HepG2 (cell line): ENCODE measurements around the gene PTPN3. TPM values are rescaled to one million over a fixed set of nuclear protein-coding genes. Genes with fewer than 3 reads are reported as not detected.

ENCODE experiments used
- ATAC-seq: fragments of 200-7000 bp; cut with Tn5 transposase; 3 replicates; pipeline ENCODE4 v1.9.1; 2020; ENCODE audit warnings: mild to moderate bottlenecking, moderate library complexity
- BruUV-seq: library from RNA; stranded (reverse); fragments of 400-500 nt; replicated peaks from 2 replicates; lab custom pipeline; 2021; lab: Mats Ljungman, UMichigan
- CTCF ChIA-PET: fragments of 300-600 bp; formaldehyde crosslinking; extraction: SDS; loops from one replicate; lab custom pipeline; 2021; ENCODE audit warnings: low total read pairs, inconsistent platforms, low intra/inter-chr PET ratio; lab: Yijun Ruan, JAX
- POLR2A ChIA-PET: fragments of 350-600 bp; sonication (Branson Sonifier 250); formaldehyde crosslinking; loops from one replicate; lab custom pipeline; 2020; ENCODE audit warnings: antibody characterized with exemption, inconsistent platforms; lab: Yijun Ruan, JAX
- DNase-seq: peaks from one replicate; pipeline ENCODE4 v3.0.0-alpha.2; 2015; ENCODE audit warnings: low spot score
- FAIRE-seq: peaks from 3 replicates; lab custom pipeline; 2011; peaks lifted over from hg19 to GRCh38; lab: Jason Lieb, UNC
- H2AFZ ChIP-seq: one replicate; pipeline ENCODE4 v1.6.1; 2011; ENCODE audit warnings: low read length, inconsistent platforms
- H3K27ac ChIP-seq: fragments of 300-600 bp; 3 replicates; pipeline ENCODE4 v1.8.0; 2011; ENCODE audit warnings: mixed run types, mild to moderate bottlenecking, mixed read lengths, low read length, inconsistent platforms; ENCODE audit not compliant: insufficient read depth; ENCODE audit errors: extremely low read length
- H3K27me3 ChIP-seq, 2 experiments: fragments of 200-600 bp in 1 of 2; 2 replicates in 1 of 2; 3 replicates in 1 of 2; pipeline versions ENCODE4 v1.6.0 to v1.8.0; 2011; ENCODE audit warnings: low read length in 2 of 2, mild to moderate bottlenecking in 2 of 2, moderate library complexity in 2 of 2, inconsistent platforms in 1 of 2; ENCODE audit not compliant: insufficient read depth in 2 of 2, control insufficient read depth in 1 of 2
- H3K36me3 ChIP-seq, 2 experiments: fragments of 200-600 bp in 1 of 2; replicated peaks in 1 of 2; 2 replicates in 1 of 2; 3 replicates in 1 of 2; pipeline versions ENCODE4 v1.5.1 to v1.8.0; 2011; ENCODE audit warnings: low read length in 2 of 2, inconsistent platforms in 1 of 2; ENCODE audit not compliant: insufficient read depth in 2 of 2, control insufficient read depth in 1 of 2
- H3K4me1 ChIP-seq: 2 replicates; pipeline ENCODE4 v1.5.1; 2012; ENCODE audit warnings: low read length, inconsistent platforms; ENCODE audit not compliant: insufficient read depth
- H3K4me2 ChIP-seq: 2 replicates; pipeline ENCODE4 v1.6.0; 2011; ENCODE audit warnings: low read depth, low read length, inconsistent platforms
- H3K4me3 ChIP-seq, 3 experiments: fragments of 200-600 bp in 1 of 3; sonication (generic), shearing (Covaris generic) in 1 of 3; replicated peaks in 1 of 3; 2 replicates each; pipeline ENCODE4 v1.5.1; 2011 to 2016; ENCODE audit warnings: low read length in 3 of 3, inconsistent platforms in 2 of 3, low read depth in 2 of 3, mild to moderate bottlenecking in 2 of 3, control low read depth in 1 of 3, mixed read lengths in 1 of 3; ENCODE audit not compliant: insufficient read depth in 1 of 3
- H3K79me2 ChIP-seq: one replicate; pipeline ENCODE4 v1.6.1; 2011; ENCODE audit warnings: low read length, inconsistent platforms; ENCODE audit not compliant: insufficient read depth
- H3K9ac ChIP-seq: 2 replicates; pipeline ENCODE4 v1.6.0; 2011; ENCODE audit warnings: mild to moderate bottlenecking, low read depth, low read length, inconsistent platforms; ENCODE audit not compliant: insufficient read depth
- H3K9me3 ChIP-seq: 2 replicates; pipeline ENCODE4 v1.5.1; 2012; ENCODE audit warnings: mild to moderate bottlenecking, low read length
- H4K20me1 ChIP-seq: 2 replicates; pipeline ENCODE4 v1.6.0; 2011; ENCODE audit warnings: inconsistent platforms, mild to moderate bottlenecking, low read length, moderate library complexity; ENCODE audit not compliant: insufficient read depth
- CBX5 ChIP-seq: sonication (generic); formaldehyde crosslinking; IDR thresholded peaks from 2 replicates; pipeline ENCODE4 v1.4.0; 2020; ENCODE audit warnings: missing genetic modification reagents, borderline replicate concordance
- MAF1 ChIP-seq: sonication (generic); formaldehyde crosslinking; IDR thresholded peaks from 2 replicates; pipeline ENCODE4 v1.5.0; 2020; ENCODE audit warnings: missing genetic modification reagents, borderline replicate concordance
- MXD1 ChIP-seq: sonication (generic); formaldehyde crosslinking; IDR thresholded peaks from 2 replicates; pipeline ENCODE4 v1.4.0; 2020; ENCODE audit warnings: mild to moderate bottlenecking, missing genetic modification reagents
- PHF5A ChIP-seq: IDR thresholded peaks from one replicate; pipeline ENCODE4 v1.6.1; 2018; ENCODE audit warnings: low read depth, missing genetic modification reagents; ENCODE audit not compliant: unreplicated experiment
- RFX1 ChIP-seq: fragments of 450-650 bp; IDR thresholded peaks from 2 replicates; pipeline ENCODE4 v1.6.1; 2017
- ZNF550 ChIP-seq: sonication (generic); formaldehyde crosslinking; IDR thresholded peaks from 2 replicates; pipeline ENCODE4 v1.4.0; 2020; ENCODE audit warnings: mild to moderate bottlenecking, missing genetic modification reagents, borderline replicate concordance
- ZNF629 ChIP-seq: sonication (generic); formaldehyde crosslinking; conservative IDR thresholded peaks from 2 replicates; pipeline ENCODE4 v1.5.0; 2020; ENCODE audit warnings: missing genetic modification reagents
- WGBS: methylation state at CpG from one replicate; pipeline ENCODE4 v1.1.6; 2017; ENCODE audit warnings: low lambda C conversion rate; 5-methylcytosine and 5-hydroxymethylcytosine counted together
- in situ Hi-C: cut with HindIII; loops from 2 replicates; pipeline ENCODE4 v1.10.0; 2017; ENCODE audit warnings: low pct_unique_long_range_greater_than_20kb; ENCODE audit not compliant: extremely low pct_ligation_motif_present
- intact Hi-C: fragments of 100-400 bp; cut with micrococcal nuclease; formaldehyde crosslinking; loops from one replicate; pipeline ENCODE4 v1.10.0; 2022; ENCODE audit not compliant: unreplicated experiment
- polyA plus RNA-seq, 8 experiments: library from polyadenylated mRNA; depleted of rRNA in 3 of 8; stranded (reverse) in 7 of 8; unstranded in 1 of 8; fragments of >200 nt; fragmentation: Illumina TruSeq in 4 of 8; extraction: Trizol in 4 of 8; gene quantifications; 2 replicates each; pipeline versions ENCODE4 v1.2.1 to v1.2.3, GENCODE V29; 2011 to 2016; ENCODE audit warnings: low read depth in 4 of 8, missing spikeins in 1 of 8, mixed read lengths in 1 of 8; ENCODE audit not compliant: insufficient read depth in 1 of 8
- total RNA-seq, 5 experiments: library from RNA; depleted of rRNA; stranded (reverse); fragments of >200 nt; fragmentation: Illumina TruSeq; extraction: Trizol; gene quantifications; 2 replicates each; pipeline ENCODE4 v1.2.3, GENCODE V29; 2016; ENCODE audit warnings: low read depth in 1 of 5
- TF ChIP-seq, protein P1 (sequence below): IDR thresholded peaks from 2 replicates; pipeline ENCODE4 v1.6.1; 2016

The PTPN3 gene
- total and polyA plus RNA-seq, 2 of the 13 experiments (the other 11 are each of a cell fraction or from before 2014, with no cell fraction given), result 5.6 to 20.5 TPM

DNA sequence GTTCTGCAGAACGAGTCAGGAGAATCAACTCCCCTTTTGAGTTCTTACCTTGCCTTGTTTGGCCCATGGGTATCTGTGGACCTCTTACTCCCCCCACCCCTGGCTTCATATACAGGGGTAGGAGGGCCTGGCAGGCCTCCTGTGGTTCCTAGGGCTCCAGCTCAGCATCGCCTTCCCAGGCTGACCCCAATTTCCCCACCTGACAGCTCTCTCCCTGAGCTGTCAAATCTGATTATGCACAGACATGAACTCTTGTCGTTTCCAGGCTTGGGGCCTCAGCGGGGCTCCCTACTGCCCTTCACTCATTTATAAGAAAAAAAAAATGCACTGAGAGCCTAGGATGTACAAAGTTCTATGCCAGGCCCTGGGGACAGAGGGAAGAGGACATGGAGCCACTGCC, 67.9 kb downstream of the PTPN3 start (continued):
- TF ChIP-seq, protein P1, sequence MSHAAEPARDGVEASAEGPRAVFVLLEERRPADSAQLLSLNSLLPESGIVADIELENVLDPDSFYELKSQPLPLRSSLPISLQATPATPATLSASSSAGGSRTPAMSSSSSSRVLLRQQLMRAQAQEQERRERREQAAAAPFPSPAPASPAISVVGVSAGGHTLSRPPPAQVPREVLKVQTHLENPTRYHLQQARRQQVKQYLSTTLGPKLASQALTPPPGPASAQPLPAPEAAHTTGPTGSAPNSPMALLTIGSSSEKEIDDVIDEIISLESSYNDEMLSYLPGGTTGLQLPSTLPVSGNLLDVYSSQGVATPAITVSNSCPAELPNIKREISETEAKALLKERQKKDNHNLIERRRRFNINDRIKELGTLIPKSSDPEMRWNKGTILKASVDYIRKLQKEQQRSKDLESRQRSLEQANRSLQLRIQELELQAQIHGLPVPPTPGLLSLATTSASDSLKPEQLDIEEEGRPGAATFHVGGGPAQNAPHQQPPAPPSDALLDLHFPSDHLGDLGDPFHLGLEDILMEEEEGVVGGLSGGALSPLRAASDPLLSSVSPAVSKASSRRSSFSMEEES (CRISPR knock-in tag), result no peak
- TF ChIP-seq PHF5A (no peak), RFX1 (no peak), MXD1 (CRISPR knock-in tag) (no peak), ZNF550 (CRISPR knock-in tag) (no peak)

DNA sequence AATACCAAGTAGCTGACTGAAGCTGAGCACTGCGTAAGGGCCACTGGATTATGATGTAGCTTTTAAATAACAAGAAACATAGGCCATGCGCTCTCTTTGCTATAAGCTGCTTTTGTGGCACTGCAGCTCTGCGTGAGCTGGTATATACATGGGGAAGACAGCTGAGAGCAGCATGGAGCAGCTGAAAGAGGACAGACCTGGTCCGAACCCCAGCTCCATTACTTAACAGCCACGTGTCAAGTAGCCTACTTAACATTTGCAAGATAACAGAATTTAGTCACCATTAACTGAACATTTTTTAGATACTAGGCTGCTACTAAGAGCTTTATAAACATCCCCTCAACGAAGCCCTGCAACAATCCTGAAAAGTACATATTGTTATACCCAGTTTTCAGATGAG, 69.3 kb downstream of the PTPN3 start:
- WGBS, result 98% methylated on average over 6 of the region's 6 CpGs
- Histone ChIP-seq H3K9me3 (no peaks in the 10 kb centered on the region), H3K4me2 (no peak overlapping the region), H3K27ac (no peak overlapping the region), H3K4me1 (no peaks in the 10 kb centered on the region), H4K20me1 (no peaks in the 10 kb centered on the region), H3K36me3 (peaks cover 11 to 51% of the 10 kb centered on the region in 2 experiments), H3K27me3 (no peaks in the 10 kb centered on the region), H2AFZ (no peak overlapping the region), H3K9ac (no peak overlapping the region), H3K4me3 (no peak overlapping the region), H3K79me2 (no peaks in the 10 kb centered on the region)
- in situ Hi-C loops (no loop called here), intact Hi-C loops (no loop called here)
- BruUV-seq, result no TSS peak
- ChIA-PET POLR2A (no interaction called here), CTCF (no interaction called here)
- ATAC-seq (no peak), DNase-seq (no peak), FAIRE-seq (no peak)
- TF ChIP-seq ZNF629 (CRISPR knock-in tag), result peak; percentile 43; the same call in 1 of the 2 replicates
- no peak for TF ChIP-seq MAF1 (CRISPR knock-in tag)
- no peak for TF ChIP-seq CBX5 (CRISPR knock-in tag)
